PC-9 (cell line): ENCODE measurements around the gene LRRC74A. TPM values are rescaled to one million over a fixed set of nuclear protein-coding genes. Genes with fewer than 3 reads are reported as not detected.

Experiments
- BruUV-seq: library from RNA; stranded (reverse); fragments of 400-500 nt; replicated peaks from 2 replicates; lab custom pipeline; 2021; lab: Mats Ljungman, UMichigan
- CTCF ChIA-PET: fragments of 300-600 bp; sonication (Branson Sonifier 250); formaldehyde crosslinking; loops from one replicate; lab custom pipeline; 2022; ENCODE audit warnings: antibody characterized with exemption; lab: Charles Lee
- POLR2A ChIA-PET: fragments of 300-600 bp; sonication (Branson Sonifier 250); formaldehyde crosslinking; loops from one replicate; lab custom pipeline; 2022; ENCODE audit warnings: antibody characterized with exemption; ENCODE audit not compliant: unreplicated experiment; lab: Charles Lee
- DNase-seq, 2 experiments: peaks; one replicate each; pipeline versions ENCODE4 v3.0.0 to v3.0.0-alpha.2; 2015 to 2022; ENCODE audit warnings: mixed read lengths in 1 of 2
- H2AFZ ChIP-seq: fragments of 200-600 bp; sonication (generic); 2 replicates; pipeline ENCODE4 v1.8.1; 2017; ENCODE audit warnings: antibody characterized with exemption
- H3F3A ChIP-seq: fragments of 200-600 bp; sonication (generic); 2 replicates; pipeline ENCODE4 v1.8.1; 2017; ENCODE audit warnings: antibody characterized with exemption, mild to moderate bottlenecking, low read depth; ENCODE audit not compliant: insufficient read depth
- H3K27ac ChIP-seq: fragments of 200-600 bp; sonication (generic); 2 replicates; pipeline ENCODE4 v1.6.1; 2016; ENCODE audit warnings: mixed run types
- H3K27me3 ChIP-seq: fragments of 200-600 bp; sonication (generic); 2 replicates; pipeline ENCODE4 v1.6.1; 2016; ENCODE audit warnings: low read depth, mixed run types; ENCODE audit not compliant: insufficient read depth
- H3K36me3 ChIP-seq: fragments of 200-600 bp; sonication (generic); 2 replicates; pipeline ENCODE4 v1.6.1; 2016; ENCODE audit warnings: low read depth, mixed run types
- H3K4me1 ChIP-seq: fragments of 200-600 bp; sonication (generic); replicated peaks from 2 replicates; pipeline ENCODE4 v1.6.1; 2016; ENCODE audit warnings: mixed run types; ENCODE audit not compliant: insufficient read depth
- H3K4me2 ChIP-seq: fragments of 200-600 bp; sonication (generic); 2 replicates; pipeline ENCODE4 v1.6.1; 2017; ENCODE audit warnings: mixed run types
- H3K4me3 ChIP-seq: fragments of 200-600 bp; sonication (generic); 2 replicates; pipeline ENCODE4 v1.6.1; 2016; ENCODE audit warnings: mixed run types
- H3K79me2 ChIP-seq: fragments of 200-600 bp; sonication (generic); 2 replicates; pipeline ENCODE4 v1.6.1; 2017; ENCODE audit warnings: low read depth, mixed run types
- H3K9me2 ChIP-seq: fragments of 200-600 bp; sonication (generic); 2 replicates; pipeline ENCODE4 v1.8.1; 2017; ENCODE audit warnings: mild to moderate bottlenecking; ENCODE audit not compliant: insufficient read depth
- H3K9me3 ChIP-seq: fragments of 200-600 bp; sonication (generic); 2 replicates; pipeline ENCODE4 v1.8.1; 2016; ENCODE audit warnings: low read depth; ENCODE audit not compliant: insufficient read depth
- H4K20me1 ChIP-seq: fragments of 200-600 bp; sonication (generic); 2 replicates; pipeline ENCODE4 v1.8.1; 2017; ENCODE audit not compliant: insufficient read depth
- CTCF ChIP-seq: fragments of 200-600 bp; sonication (generic); conservative IDR thresholded peaks from 2 replicates; pipeline ENCODE4 v1.6.1; 2017; ENCODE audit warnings: mixed run types, antibody characterized with exemption, mild to moderate bottlenecking, moderate library complexity
- EZH2 ChIP-seq: fragments of 200-600 bp; sonication (generic); IDR thresholded peaks from 2 replicates; pipeline ENCODE4 v1.8.0; 2017; ENCODE audit warnings: antibody characterized with exemption, low read depth
- intact Hi-C: fragments of 100-400 bp; cut with micrococcal nuclease; formaldehyde crosslinking; loops from one replicate; pipeline ENCODE4 v1.10.0; 2022; ENCODE audit not compliant: unreplicated experiment
- total RNA-seq: library from RNA; stranded (reverse); gene quantifications from 2 replicates; pipeline ENCODE4 v1.2.3, GENCODE V29; 2021

Gene LRRC74A
- total RNA-seq, 1 experiment from 2014 or later = not detected

DNA sequence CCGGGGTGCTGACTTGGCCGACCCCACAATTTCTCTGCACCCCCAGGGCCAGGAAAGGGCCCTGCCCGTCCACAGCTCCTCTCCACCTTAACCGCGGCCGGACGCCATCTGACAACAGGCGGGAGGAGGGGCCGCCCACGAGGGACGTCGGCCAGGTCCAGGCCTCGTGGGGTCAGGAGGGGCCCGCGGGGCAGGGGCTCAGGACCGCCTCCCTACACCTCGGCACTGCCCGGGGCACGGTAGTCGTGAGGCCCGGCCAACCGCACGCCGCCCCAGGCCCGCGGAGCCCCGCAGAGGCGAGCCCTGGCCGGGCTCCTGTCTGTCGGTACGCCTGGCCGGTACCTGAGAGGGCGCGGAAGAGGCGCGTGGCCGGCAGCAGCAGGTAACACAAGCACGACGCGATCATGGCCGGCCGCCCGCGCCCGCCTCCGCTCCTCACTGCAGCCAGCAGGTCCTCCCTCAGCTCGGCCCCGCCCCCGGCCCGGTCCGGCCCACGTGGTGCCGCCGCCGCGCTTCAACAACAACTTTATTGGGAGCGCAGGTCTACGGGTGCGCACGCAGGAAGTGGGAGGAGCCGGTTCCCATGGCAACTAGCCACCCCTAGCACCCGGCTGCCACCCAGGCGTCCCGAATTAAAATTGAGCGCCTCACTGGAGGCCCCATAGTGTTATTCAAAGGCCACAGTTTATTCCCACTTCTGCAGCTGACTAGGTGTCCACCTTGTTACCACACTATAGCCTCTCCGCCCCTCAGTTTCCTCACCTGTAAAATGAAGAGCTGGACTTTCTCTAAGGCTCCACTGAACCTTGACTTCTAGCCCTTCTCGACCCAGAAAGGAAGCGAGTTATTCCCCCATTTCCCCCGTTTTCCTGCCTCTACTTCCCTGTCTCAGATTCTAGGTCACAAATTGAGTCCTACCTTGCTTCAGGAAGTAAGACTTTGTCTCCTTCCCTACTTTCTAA lies 13.5 kb upstream of the LRRC74A start, which contains the start of gene ANGEL1:
Gene ANGEL1 (minus strand): TSS at position 461 of the 962 bp plus-strand sequence. CDS start 55 bp downstream, at position 406.
- peaks cover 16% of the 10 kb centered on the region for H3K79me2 ChIP-seq
- TF ChIP-seq CTCF = no peak
- no peak for TF ChIP-seq EZH2
- peak within 1 kb of the TSS; percentile 89 for H2AFZ ChIP-seq
- 0 out of 2 replicates have a peak, but pooled peaks cover 2% of the 10 kb centered on the region for H3K36me3 ChIP-seq
- H3K9me3 ChIP-seq = no peaks in the 10 kb centered on the region
- BruUV-seq = no TSS peak
- H3K4me2 ChIP-seq = peak within 1 kb of the TSS; percentile 92
- peaks cover 14% of the 10 kb centered on the region for H3K4me1 ChIP-seq
- DNase-seq = peak; percentile 85 to 100
- POLR2A ChIA-PET = interaction anchor here (0.6 to 0.7 kb wide), 5 partner anchors 13 to 894 kb away, joined by 3 to 8 read pairs (median 4); no protein-coding TSS in a partner anchor
- intact Hi-C loops = loop anchor here (1.0 to 2.0 kb wide), 4 partner anchors 39 to 645 kb away; partner anchors contain the start of genes CIPC, GSTZ1 and VIPAS39
- peaks cover 10% of the 10 kb centered on the region; the same call in 1 of the 2 replicates for H3F3A ChIP-seq
- H3K27ac ChIP-seq = no peak within 1 kb of the TSS
- H3K9me2 ChIP-seq = no peaks in the 10 kb centered on the region
- CTCF ChIA-PET = interaction anchor here (0.7 to 1.7 kb wide), 3 partner anchors 28 to 311 kb away, joined by 3 to 11 read pairs (median 4); no protein-coding TSS in a partner anchor
- peaks cover 5% of the 10 kb centered on the region for H4K20me1 ChIP-seq
- peaks cover 19% of the 10 kb centered on the region for H3K27me3 ChIP-seq
- H3K4me3 ChIP-seq = peak within 1 kb of the TSS; percentile 74

GRCh38 chr14:76814726-76815645 lies 11.2 kb upstream of the LRRC74A start:
- Histone ChIP-seq H3K27ac (no peak overlapping the region), H3K9me3 (no peaks in the 10 kb centered on the region), H3K36me3 (no peaks in the 10 kb centered on the region), H3F3A (peaks cover 10% of the 10 kb centered on the region; the same call in 1 of the 2 replicates), H3K79me2 (peaks cover 16% of the 10 kb centered on the region), H3K4me3 (no peak overlapping the region), H3K9me2 (no peaks in the 10 kb centered on the region), H3K4me1 (peaks cover 14% of the 10 kb centered on the region), H2AFZ (no peak overlapping the region), H3K4me2 (no peak overlapping the region), H4K20me1 (peaks cover 5% of the 10 kb centered on the region), H3K27me3 (peaks cover 42% of the 10 kb centered on the region)
- DNase-seq = no peak
- intact Hi-C loops = no loop called here
- no TSS peak for BruUV-seq
- ChIA-PET CTCF (no interaction called here), POLR2A (interaction anchor here (0.6 kb wide), 1 partner anchor 214 kb away, joined by 14 read pairs; no protein-coding TSS in a partner anchor)
- TF ChIP-seq EZH2 (no peak), CTCF (no peak)
